GM10266 (cell line): Measurements from ENCODE around the gene GRIK4.

Experiments used
- DNase-seq: peaks from one replicate; pipeline ENCODE4 v3.0.0; 2012; ENCODE audit errors: extremely low spot score
- CTCF ChIP-seq: IDR thresholded peaks from 2 replicates; pipeline ENCODE4 v1.5.1; 2012; ENCODE audit warnings: mild to moderate bottlenecking, low read depth; ENCODE audit not compliant: control insufficient read depth, insufficient read depth; ENCODE audit errors: missing control alignments

GRIK4 gene

GRCh38 chr11:120563703-120564572, 52.4 kb downstream of the GRIK4 start:
- peak; percentile 47 for DNase-seq
- no peak for TF ChIP-seq CTCF

GRCh38 chr11:120564573-120565311, 53.2 kb downstream of the GRIK4 start:
- TF ChIP-seq CTCF: peak; percentile 42
- DNase-seq: peak; percentile 89

- no peak for TF ChIP-seq CTCF
- peak; percentile 47 for DNase-seq
These were observed 54.1 kb downstream of the GRIK4 start for GRCh38 chr11:120565466-120566155.

- DNase-seq: no peak
- TF ChIP-seq CTCF: no peak
These were observed 54.6 kb downstream of the GRIK4 start for GRCh38 chr11:120566176-120566575.

GRCh38 chr11:120568572-120569307, 57.2 kb downstream of the GRIK4 start:
- no peak for TF ChIP-seq CTCF
- no peak for DNase-seq

- TF ChIP-seq CTCF: no peak
- DNase-seq: no peak
These were observed 58.3 kb downstream of the GRIK4 start for GRCh38 chr11:120569861-120570260.
